ENCODE results near the gene SAMD11. TPM values are rescaled to one million over a fixed set of nuclear protein-coding genes. Genes with fewer than 3 reads are reported as not detected.
A peak's percentile ranks its signal among the peaks of the same experiment; 100 is the strongest.

The SAMD11 gene
- total and polyA plus RNA-seq, 2 of the 13 experiments (the other 11 are each of a cell fraction or from before 2014, with no cell fraction given): 0.11 TPM; not detected in 1

GRCh38 chr1:980137-980571 lies 56.4 kb downstream of the SAMD11 start (continued):
- no peak for TF ChIP-seq ZFP82 (CRISPR knock-in tag; IDR thresholded peaks at IDR 0.05; ENCODE audit: borderline replicate concordance)
- 0 out of 2 replicates have a peak, but pooled peaks have one; percentile 40 for TF ChIP-seq PHF21A (CRISPR knock-in tag; IDR thresholded peaks at IDR 0.05)
- TF ChIP-seq HNRNPL (IDR thresholded peaks at IDR 0.05; ENCODE audit: low read depth, low read length): 0 out of 2 replicates have a peak, but pooled peaks have one; percentile 56
- no peak for TF ChIP-seq NFE2L1 (CRISPR knock-in tag; IDR thresholded peaks at IDR 0.05; ENCODE audit: borderline replicate concordance)
- no peak for TF ChIP-seq BCL3 (CRISPR knock-in tag; IDR thresholded peaks at IDR 0.05)
- no peak for TF ChIP-seq ZNF253 (CRISPR knock-in tag; IDR thresholded peaks at IDR 0.05; ENCODE audit: borderline replicate concordance)
- no peak for TF ChIP-seq ZBTB40 (IDR thresholded peaks at IDR 0.05)
- 0 out of 2 replicates have a peak, but pooled peaks have one; percentile 11 for TF ChIP-seq ZBTB40 (CRISPR knock-in tag; IDR thresholded peaks at IDR 0.05)
- TF ChIP-seq RBM39 (IDR thresholded peaks at IDR 0.05; ENCODE audit: low read depth, low read length, poor library complexity, severe bottlenecking): no peak
- 0 out of 2 replicates have a peak, but pooled peaks have one; percentile 31 for TF ChIP-seq SP4 (CRISPR knock-in tag; IDR thresholded peaks at IDR 0.05)
- no peak for TF ChIP-seq THYN1 (CRISPR knock-in tag; IDR thresholded peaks at IDR 0.05; ENCODE audit: borderline replicate concordance, low read depth)
- no peak for TF ChIP-seq CENPBD1 (CRISPR knock-in tag; IDR thresholded peaks at IDR 0.05; ENCODE audit: borderline replicate concordance, low read depth)
- no peak for TF ChIP-seq NFE2L2 (IDR thresholded peaks at IDR 0.05; ENCODE audit: low read length)
- no peak for TF ChIP-seq CC2D1A (CRISPR knock-in tag; IDR thresholded peaks at IDR 0.05)
- no peak for TF ChIP-seq ZBTB26 (CRISPR knock-in tag; IDR thresholded peaks at IDR 0.05; ENCODE audit: borderline replicate concordance)
- TF ChIP-seq ZNF343 (CRISPR knock-in tag; IDR thresholded peaks at IDR 0.05): 0 out of 2 replicates have a peak, but pooled peaks have one; percentile 8
- no peak for TF ChIP-seq MTF2 (CRISPR knock-in tag; IDR thresholded peaks at IDR 0.05; ENCODE audit: borderline replicate concordance)
- TF ChIP-seq ZFP41 (CRISPR knock-in tag; IDR thresholded peaks at IDR 0.05; ENCODE audit: borderline replicate concordance): no peak
- TF ChIP-seq MTF1 (CRISPR knock-in tag; IDR thresholded peaks at IDR 0.05): no peak

Measured in HepG2 (cell line).